ENCODE results near the gene MFRP. TPM values are rescaled to one million over a fixed set of nuclear protein-coding genes. Genes with fewer than 3 reads are reported as not detected.

Gene MFRP
- total and polyA plus RNA-seq, 10 of the 15 experiments (the other 5 are each of a cell fraction or from before 2014, with no cell fraction given), result not detected

DNA sequence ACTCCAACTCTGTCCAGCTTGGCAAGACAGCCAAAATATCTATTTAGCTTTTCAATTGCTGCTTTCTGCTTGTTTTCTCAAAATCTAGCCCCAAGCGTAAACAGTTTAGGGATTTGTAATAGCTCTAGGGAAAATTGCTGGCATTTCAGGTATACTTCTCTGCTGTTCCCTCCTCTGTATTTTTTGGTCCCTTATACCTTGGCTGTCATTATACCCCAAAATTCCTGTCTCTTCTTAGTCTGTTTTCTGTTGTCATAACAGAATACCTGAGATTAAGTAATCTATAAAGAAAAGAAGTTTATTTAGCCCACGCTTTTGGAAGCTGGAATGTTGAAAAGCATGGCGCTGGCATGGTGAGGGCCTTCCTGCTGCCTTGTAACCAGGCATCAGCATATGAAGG lies 53.0 kb downstream of the MFRP start (continued):
- no peak for TF ChIP-seq ATF7 (IDR thresholded peaks at IDR 0.05; ENCODE audit: low read depth)
- TF ChIP-seq, protein P1, sequence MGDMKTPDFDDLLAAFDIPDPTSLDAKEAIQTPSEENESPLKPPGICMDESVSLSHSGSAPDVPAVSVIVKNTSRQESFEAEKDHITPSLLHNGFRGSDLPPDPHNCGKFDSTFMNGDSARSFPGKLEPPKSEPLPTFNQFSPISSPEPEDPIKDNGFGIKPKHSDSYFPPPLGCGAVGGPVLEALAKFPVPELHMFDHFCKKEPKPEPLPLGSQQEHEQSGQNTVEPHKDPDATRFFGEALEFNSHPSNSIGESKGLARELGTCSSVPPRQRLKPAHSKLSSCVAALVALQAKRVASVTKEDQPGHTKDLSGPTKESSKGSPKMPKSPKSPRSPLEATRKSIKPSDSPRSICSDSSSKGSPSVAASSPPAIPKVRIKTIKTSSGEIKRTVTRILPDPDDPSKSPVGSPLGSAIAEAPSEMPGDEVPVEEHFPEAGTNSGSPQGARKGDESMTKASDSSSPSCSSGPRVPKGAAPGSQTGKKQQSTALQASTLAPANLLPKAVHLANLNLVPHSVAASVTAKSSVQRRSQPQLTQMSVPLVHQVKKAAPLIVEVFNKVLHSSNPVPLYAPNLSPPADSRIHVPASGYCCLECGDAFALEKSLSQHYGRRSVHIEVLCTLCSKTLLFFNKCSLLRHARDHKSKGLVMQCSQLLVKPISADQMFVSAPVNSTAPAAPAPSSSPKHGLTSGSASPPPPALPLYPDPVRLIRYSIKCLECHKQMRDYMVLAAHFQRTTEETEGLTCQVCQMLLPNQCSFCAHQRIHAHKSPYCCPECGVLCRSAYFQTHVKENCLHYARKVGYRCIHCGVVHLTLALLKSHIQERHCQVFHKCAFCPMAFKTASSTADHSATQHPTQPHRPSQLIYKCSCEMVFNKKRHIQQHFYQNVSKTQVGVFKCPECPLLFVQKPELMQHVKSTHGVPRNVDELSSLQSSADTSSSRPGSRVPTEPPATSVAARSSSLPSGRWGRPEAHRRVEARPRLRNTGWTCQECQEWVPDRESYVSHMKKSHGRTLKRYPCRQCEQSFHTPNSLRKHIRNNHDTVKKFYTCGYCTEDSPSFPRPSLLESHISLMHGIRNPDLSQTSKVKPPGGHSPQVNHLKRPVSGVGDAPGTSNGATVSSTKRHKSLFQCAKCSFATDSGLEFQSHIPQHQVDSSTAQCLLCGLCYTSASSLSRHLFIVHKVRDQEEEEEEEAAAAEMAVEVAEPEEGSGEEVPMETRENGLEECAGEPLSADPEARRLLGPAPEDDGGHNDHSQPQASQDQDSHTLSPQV (IDR thresholded peaks at IDR 0.05), result no peak
- no peak for TF ChIP-seq RBBP5 (conservative IDR thresholded peaks at IDR 0.05)
- no peak for TF ChIP-seq SIX5 (IDR thresholded peaks at IDR 0.05; ENCODE audit: low read depth, low read length, severe bottlenecking)

GRCh38 chr11:119290894-119291497 lies 55.5 kb downstream of the MFRP start:
- H3K27ac ChIP-seq (ENCODE audit: control insufficient read depth, insufficient read depth), result no peak overlapping the region
- ATAC-seq (no peak), DNase-seq (ENCODE audit: low read depth, low spot score) (no peak), FAIRE-seq (no peak)
- H3K9me3 ChIP-seq (replicated peaks; ENCODE audit: control insufficient read depth, insufficient read depth, low read length), result peaks cover 3% of the 10 kb centered on the region; the same call in 2 of the 3 replicates
- SMC1A ChIA-PET (ENCODE audit: uncharacterized antibody, unreplicated experiment), result no interaction called here
- no peaks in the 10 kb centered on the region for H3K27me3 ChIP-seq (replicated peaks in 1 of 2; ENCODE audit: control insufficient read depth in 2 of 2, insufficient read depth in 2 of 2, low read length in 1 of 2)
- TF ChIP-seq TCF12 (IDR thresholded peaks at IDR 0.05; ENCODE audit: low read depth, low read length) (no peak), CBX5 (IDR thresholded peaks at IDR 0.05; ENCODE audit: low read depth) (peak; percentile 81; the same call in 1 of the 2 replicates)
- CTCF ChIA-PET, result interaction anchor here (1.0 to 2.2 kb wide), 5 partner anchors 13 to 35 kb away, joined by 3 to 8 read pairs (median 4); no protein-coding TSS in a partner anchor
- H3K36me3 ChIP-seq (ENCODE audit: control insufficient read depth in 2 of 2, insufficient read depth in 2 of 2, low read length in 1 of 2), result peaks cover 7 to 31% of the 10 kb centered on the region in 2 experiments
- no peak overlapping the region for H3K9ac ChIP-seq (ENCODE audit: control insufficient read depth, insufficient read depth, low read length)
- in situ Hi-C loops (cut with MboI), result no loop called here
- no peak overlapping the region for H3K4me3 ChIP-seq
- no peak overlapping the region for H3K4me2 ChIP-seq (ENCODE audit: control insufficient read depth, insufficient read depth)
- H4K20me1 ChIP-seq (ENCODE audit: control insufficient read depth, insufficient read depth), result no peaks in the 10 kb centered on the region
- no peak overlapping the region for H2AFZ ChIP-seq (ENCODE audit: control insufficient read depth, low read depth, low read length)
- intact Hi-C loops (cut with micrococcal nuclease; ENCODE audit: unreplicated experiment), result no loop called here
- RAD21 ChIA-PET (ENCODE audit: unreplicated experiment), result no interaction called here
- H3K79me2 ChIP-seq (ENCODE audit: control insufficient read depth, insufficient read depth, low read length), result no peaks in the 10 kb centered on the region
- POLR2A ChIA-PET, result interaction anchor here (0.6 to 1.2 kb wide), 2 partner anchors 18 to 27 kb away, joined by 3 read pairs; no protein-coding TSS in a partner anchor
- no peaks in the 10 kb centered on the region for H3K4me1 ChIP-seq (ENCODE audit: control insufficient read depth, insufficient read depth, low read length)
- BruUV-seq (replicated peaks), result no TSS peak
- 98% methylated on average over 10 of the region's 10 CpGs for WGBS (ENCODE audit: insufficient coverage, insufficient replicate concordance, low lambda C conversion rate, missing lambda C conversion rate)

Small RNA genes lying within 50 kb of the gene (microRNA-seq; reads per million reads assigned to microRNA genes)
- not detected for gene MIR6756

Small RNA genes lying within 50 kb of the gene (small RNA-seq; reads per million reads assigned to genes)
- not detected for gene RF01225
- not detected for gene RNU6-262P

Other genes with a start within 250 kb of the MFRP start
Only the 7 nearest of the 12 such genes appear.
- not detected in 2 replicates for gene NHERF4, start 161.2 kb downstream of the MFRP start, total RNA-seq (2014; rRNA removed)
- gene NHERF4, start 161.2 kb downstream of the MFRP start, total RNA-seq (2014; rRNA removed; fragmentation: Illumina TruSeq; extraction: Trizol), result not detected in 2 replicates
- 0.15 TPM in 1 of 2 replicates, not detected in the other for gene NHERF4, start 161.2 kb downstream of the MFRP start, total RNA-seq (2021)
- not detected in 2 replicates for gene NHERF4, start 161.2 kb downstream of the MFRP start, polyA plus RNA-seq (2011; rRNA removed)
- gene NHERF4, start 161.2 kb downstream of the MFRP start, polyA plus RNA-seq (2014; fragmentation: Illumina TruSeq; extraction: Trizol), result not detected in 2 replicates
- gene NHERF4, start 161.2 kb downstream of the MFRP start, polyA plus RNA-seq (2014; fragmentation: Nextera tagmentation; extraction: Ambion mirVana), result not detected
- gene NHERF4, start 161.2 kb downstream of the MFRP start, polyA plus RNA-seq (2014; rRNA removed), result not detected in 2 replicates
- not detected for gene NHERF4, start 161.2 kb downstream of the MFRP start, polyA plus RNA-seq (2016; fragmentation: Nextera tagmentation; extraction: Ambion mirVana)
- gene CBL, start 140.4 kb downstream of the MFRP start, total RNA-seq (2014; rRNA removed), result 9.3 and 9.6 TPM in 2 replicates
- gene CBL, start 140.4 kb downstream of the MFRP start, total RNA-seq (2014; rRNA removed; fragmentation: Illumina TruSeq; extraction: Trizol), result 9.4 and 10.0 TPM in 2 replicates
- gene CBL, start 140.4 kb downstream of the MFRP start, total RNA-seq (2021), result 25.4 and 27.1 TPM in 2 replicates
- gene CBL, start 140.4 kb downstream of the MFRP start, polyA plus RNA-seq (2011; rRNA removed), result 14.5 and 18.4 TPM in 2 replicates
- gene CBL, start 140.4 kb downstream of the MFRP start, polyA plus RNA-seq (2014; fragmentation: Illumina TruSeq; extraction: Trizol), result 21.5 and 25.9 TPM in 2 replicates
- gene CBL, start 140.4 kb downstream of the MFRP start, polyA plus RNA-seq (2014; fragmentation: Nextera tagmentation; extraction: Ambion mirVana), result 1 to 10 TPM; 3.9 to 7.6 TPM
- 11.6 and 12.1 TPM in 2 replicates for gene CBL, start 140.4 kb downstream of the MFRP start, polyA plus RNA-seq (2014; rRNA removed)
- 1 to 10 TPM; 8.2 to 8.8 TPM for gene CBL, start 140.4 kb downstream of the MFRP start, polyA plus RNA-seq (2016; fragmentation: Nextera tagmentation; extraction: Ambion mirVana)
- 17.6 TPM in 2 replicates for gene MCAM, start 29.6 kb downstream of the MFRP start, total RNA-seq (2014; rRNA removed)
- 10.0 TPM in 2 replicates for gene MCAM, start 29.6 kb downstream of the MFRP start, total RNA-seq (2014; rRNA removed; fragmentation: Illumina TruSeq; extraction: Trizol)
- gene MCAM, start 29.6 kb downstream of the MFRP start, total RNA-seq (2021), result 17.9 and 19.7 TPM in 2 replicates
- gene MCAM, start 29.6 kb downstream of the MFRP start, polyA plus RNA-seq (2011; rRNA removed), result 2.5 and 4.1 TPM in 2 replicates
- gene MCAM, start 29.6 kb downstream of the MFRP start, polyA plus RNA-seq (2014; fragmentation: Illumina TruSeq; extraction: Trizol), result 7.4 and 12.1 TPM in 2 replicates
- gene MCAM, start 29.6 kb downstream of the MFRP start, polyA plus RNA-seq (2014; fragmentation: Nextera tagmentation; extraction: Ambion mirVana), result 1 to 10 TPM; 3.1 to 4.5 TPM
- 13.2 and 16.5 TPM in 2 replicates for gene MCAM, start 29.6 kb downstream of the MFRP start, polyA plus RNA-seq (2014; rRNA removed)
- 1 to 10 TPM; 7.8 to 8.7 TPM for gene MCAM, start 29.6 kb downstream of the MFRP start, polyA plus RNA-seq (2016; fragmentation: Nextera tagmentation; extraction: Ambion mirVana)
- gene RNF26, start 12.2 kb downstream of the MFRP start, total RNA-seq (2014; rRNA removed), result 3.7 and 5.3 TPM in 2 replicates
- 7.1 and 7.2 TPM in 2 replicates for gene RNF26, start 12.2 kb downstream of the MFRP start, total RNA-seq (2014; rRNA removed; fragmentation: Illumina TruSeq; extraction: Trizol)
- 29.9 and 31.1 TPM in 2 replicates for gene RNF26, start 12.2 kb downstream of the MFRP start, total RNA-seq (2021)
- gene RNF26, start 12.2 kb downstream of the MFRP start, polyA plus RNA-seq (2011; rRNA removed), result 7.0 and 16.6 TPM in 2 replicates
- gene RNF26, start 12.2 kb downstream of the MFRP start, polyA plus RNA-seq (2014; fragmentation: Illumina TruSeq; extraction: Trizol), result 10.4 and 18.7 TPM in 2 replicates
- 1 to 10 TPM; 2.8 to 4.2 TPM for gene RNF26, start 12.2 kb downstream of the MFRP start, polyA plus RNA-seq (2014; fragmentation: Nextera tagmentation; extraction: Ambion mirVana)
- 20.9 and 25.6 TPM in 2 replicates for gene RNF26, start 12.2 kb downstream of the MFRP start, polyA plus RNA-seq (2014; rRNA removed)
- 10 to 100 TPM; 52.2 to 54.5 TPM for gene RNF26, start 12.2 kb downstream of the MFRP start, polyA plus RNA-seq (2016; fragmentation: Nextera tagmentation; extraction: Ambion mirVana)
- not detected in 2 replicates for gene C1QTNF5, start 5.8 kb downstream of the MFRP start, total RNA-seq (2014; rRNA removed)
- gene C1QTNF5, start 5.8 kb downstream of the MFRP start, total RNA-seq (2014; rRNA removed; fragmentation: Illumina TruSeq; extraction: Trizol), result not detected in 2 replicates
- not detected in 2 replicates for gene C1QTNF5, start 5.8 kb downstream of the MFRP start, total RNA-seq (2021)
- not detected in 2 replicates for gene C1QTNF5, start 5.8 kb downstream of the MFRP start, polyA plus RNA-seq (2011; rRNA removed)
- gene C1QTNF5, start 5.8 kb downstream of the MFRP start, polyA plus RNA-seq (2014; fragmentation: Illumina TruSeq; extraction: Trizol), result not detected in 2 replicates
- gene C1QTNF5, start 5.8 kb downstream of the MFRP start, polyA plus RNA-seq (2014; fragmentation: Nextera tagmentation; extraction: Ambion mirVana), result not detected
- not detected in 2 replicates for gene C1QTNF5, start 5.8 kb downstream of the MFRP start, polyA plus RNA-seq (2014; rRNA removed)
- not detected for gene C1QTNF5, start 5.8 kb downstream of the MFRP start, polyA plus RNA-seq (2016; fragmentation: Nextera tagmentation; extraction: Ambion mirVana)
- not detected in 2 replicates for gene USP2, start 35.0 kb upstream of the MFRP start, total RNA-seq (2014; rRNA removed)
- not detected in 2 replicates for gene USP2, start 35.0 kb upstream of the MFRP start, total RNA-seq (2014; rRNA removed; fragmentation: Illumina TruSeq; extraction: Trizol)
- 0.13 TPM in 1 of 2 replicates, not detected in the other for gene USP2, start 35.0 kb upstream of the MFRP start, total RNA-seq (2021)
- 0.04 TPM in 1 of 2 replicates, not detected in the other for gene USP2, start 35.0 kb upstream of the MFRP start, polyA plus RNA-seq (2011; rRNA removed)
- gene USP2, start 35.0 kb upstream of the MFRP start, polyA plus RNA-seq (2014; fragmentation: Illumina TruSeq; extraction: Trizol), result 0.09 TPM in 1 of 2 replicates, not detected in the other
- gene USP2, start 35.0 kb upstream of the MFRP start, polyA plus RNA-seq (2014; fragmentation: Nextera tagmentation; extraction: Ambion mirVana), result under 1 TPM in 1 of 2 experiments, not detected in 1; 0.04 TPM
- 0.03 TPM in 2 replicates for gene USP2, start 35.0 kb upstream of the MFRP start, polyA plus RNA-seq (2014; rRNA removed)
- gene USP2, start 35.0 kb upstream of the MFRP start, polyA plus RNA-seq (2016; fragmentation: Nextera tagmentation; extraction: Ambion mirVana), result under 1 TPM in 1 of 2 experiments, not detected in 1; 0.11 TPM
- gene THY1, start 76.5 kb upstream of the MFRP start, total RNA-seq (2014; rRNA removed), result 3.3 and 4.2 TPM in 2 replicates
- gene THY1, start 76.5 kb upstream of the MFRP start, total RNA-seq (2014; rRNA removed; fragmentation: Illumina TruSeq; extraction: Trizol), result 2.4 and 2.7 TPM in 2 replicates
- gene THY1, start 76.5 kb upstream of the MFRP start, total RNA-seq (2021), result 2.4 and 3.1 TPM in 2 replicates
- 6.0 and 20.1 TPM in 2 replicates for gene THY1, start 76.5 kb upstream of the MFRP start, polyA plus RNA-seq (2011; rRNA removed)
- gene THY1, start 76.5 kb upstream of the MFRP start, polyA plus RNA-seq (2014; fragmentation: Illumina TruSeq; extraction: Trizol), result 8.4 and 9.3 TPM in 2 replicates
- 1 to 10 TPM in 1 of 2 experiments, under 1 TPM in 1; 0.86 to 2.6 TPM for gene THY1, start 76.5 kb upstream of the MFRP start, polyA plus RNA-seq (2014; fragmentation: Nextera tagmentation; extraction: Ambion mirVana)
- 4.1 and 7.3 TPM in 2 replicates for gene THY1, start 76.5 kb upstream of the MFRP start, polyA plus RNA-seq (2014; rRNA removed)
- gene THY1, start 76.5 kb upstream of the MFRP start, polyA plus RNA-seq (2016; fragmentation: Nextera tagmentation; extraction: Ambion mirVana), result 1 to 10 TPM; 2.3 to 3.8 TPM